Osteoblast (primary cell): ENCODE results near the gene PRKACA. TPM values are rescaled to one million over a fixed set of nuclear protein-coding genes. Genes with fewer than 3 reads are reported as not detected.
A peak's percentile ranks its signal among the peaks of the same experiment; 100 is the strongest.

Source experiments
- DNase-seq: peaks from one replicate; pipeline ENCODE4 v3.0.0; 2011; ENCODE audit warnings: low spot score, mixed read lengths; ENCODE audit not compliant: insufficient read length; ENCODE audit errors: missing footprints
- H2AFZ ChIP-seq: 2 replicates; pipeline ENCODE4 v1.6.0; 2011; ENCODE audit warnings: mild to moderate bottlenecking, low read length
- H3K27ac ChIP-seq: 2 replicates; pipeline ENCODE4 v1.5.1; 2011; ENCODE audit warnings: mild to moderate bottlenecking, low read depth, low read length, moderate library complexity
- H3K27me3 ChIP-seq: 2 replicates; pipeline ENCODE4 v1.6.0; 2012; ENCODE audit warnings: mild to moderate bottlenecking, control low read depth, inconsistent platforms, low read length, moderate library complexity; ENCODE audit not compliant: insufficient read depth
- H3K36me3 ChIP-seq: 2 replicates; pipeline ENCODE4 v1.5.1; 2011; ENCODE audit warnings: mild to moderate bottlenecking, low read length, control low read depth, moderate library complexity; ENCODE audit not compliant: insufficient read depth
- H3K4me1 ChIP-seq: 2 replicates; pipeline ENCODE4 v1.5.1; 2011; ENCODE audit warnings: mild to moderate bottlenecking, low read length, control low read depth, moderate library complexity; ENCODE audit not compliant: insufficient read depth
- H3K4me2 ChIP-seq: 2 replicates; pipeline ENCODE4 v1.6.0; 2011; ENCODE audit warnings: mild to moderate bottlenecking, low read length; ENCODE audit not compliant: insufficient read depth
- H3K4me3 ChIP-seq: fragments of 200-600 bp; sonication (generic); 3 replicates; pipeline ENCODE4 v1.5.1; 2012; ENCODE audit warnings: mild to moderate bottlenecking, low read length, inconsistent platforms; ENCODE audit not compliant: insufficient read depth
- H3K79me2 ChIP-seq: 2 replicates; pipeline ENCODE4 v1.6.0; 2012; ENCODE audit warnings: mild to moderate bottlenecking, low read length, control low read depth, inconsistent platforms; ENCODE audit not compliant: insufficient read depth
- H3K9me3 ChIP-seq: 2 replicates; pipeline ENCODE4 v1.5.1; 2011; ENCODE audit warnings: low read depth, low read length, control low read depth
- H4K20me1 ChIP-seq: 2 replicates; pipeline ENCODE4 v1.6.0; 2012; ENCODE audit warnings: mild to moderate bottlenecking, low read length, control low read depth; ENCODE audit not compliant: insufficient read depth
- CTCF ChIP-seq: IDR thresholded peaks from 2 replicates; pipeline ENCODE4 v1.5.1; 2011; ENCODE audit warnings: mild to moderate bottlenecking, low read depth, low read length, moderate library complexity; ENCODE audit errors: extremely low read depth
- total RNA-seq: library from RNA; depleted of rRNA; stranded (reverse); fragments of >200 nt; gene quantifications from 2 replicates; pipeline ENCODE4 v1.2.3, GENCODE V29; 2012

PRKACA gene
- total RNA-seq, 1 donor, result 45.6 TPM

- H3K4me3 ChIP-seq, result no peak overlapping the region
- DNase-seq, result peak; percentile 19
- H3K27me3 ChIP-seq, result no peaks in the 10 kb centered on the region
- H3K79me2 ChIP-seq, result peaks cover 23% of the 10 kb centered on the region
- no peak for TF ChIP-seq CTCF
- no peaks in the 10 kb centered on the region for H3K9me3 ChIP-seq
- peaks cover 44% of the 10 kb centered on the region for H3K36me3 ChIP-seq
- H4K20me1 ChIP-seq, result peaks cover 4% of the 10 kb centered on the region
- H3K27ac ChIP-seq, result no peak overlapping the region
- H2AFZ ChIP-seq, result no peak overlapping the region
- peaks cover 10% of the 10 kb centered on the region for H3K4me1 ChIP-seq
- no peak overlapping the region for H3K4me2 ChIP-seq
Measured at GRCh38 chr19:14105680-14106079, 11.9 kb downstream of the PRKACA start.

GRCh38 chr19:14103310-14103709 is 14.3 kb downstream of the PRKACA start:
- Histone ChIP-seq H3K36me3 (peaks cover 48% of the 10 kb centered on the region), H2AFZ (no peak overlapping the region)

GRCh38 chr19:14102756-14103155 is 14.8 kb downstream of the PRKACA start:
- H3K27me3 ChIP-seq, result no peaks in the 10 kb centered on the region
- TF ChIP-seq CTCF, result no peak
- no peak overlapping the region for H3K4me2 ChIP-seq
- peaks cover under 1% of the 10 kb centered on the region for H4K20me1 ChIP-seq
- peaks cover 53% of the 10 kb centered on the region for H3K36me3 ChIP-seq
- H3K27ac ChIP-seq, result peak overlapping the region; percentile 58
- H3K4me3 ChIP-seq, result no peak overlapping the region
- DNase-seq, result peak; percentile 56
- no peak overlapping the region for H2AFZ ChIP-seq
- peaks cover 5% of the 10 kb centered on the region for H3K79me2 ChIP-seq
- peaks cover 10% of the 10 kb centered on the region for H3K4me1 ChIP-seq
- no peaks in the 10 kb centered on the region for H3K9me3 ChIP-seq

More at GRCh38 chr19:14103310-14103709, 14.3 kb downstream of the PRKACA start:
- TF ChIP-seq CTCF, result no peak
- no peak overlapping the region for H3K4me2 ChIP-seq
- peaks cover 10% of the 10 kb centered on the region for H3K4me1 ChIP-seq
- no peaks in the 10 kb centered on the region for H3K27me3 ChIP-seq
- H3K9me3 ChIP-seq, result no peaks in the 10 kb centered on the region
- H3K79me2 ChIP-seq, result peaks cover 9% of the 10 kb centered on the region
- peak; percentile 17 for DNase-seq
- no peak overlapping the region for H3K4me3 ChIP-seq
- no peak overlapping the region for H3K27ac ChIP-seq
- H4K20me1 ChIP-seq, result peaks cover 4% of the 10 kb centered on the region

- peaks cover 10% of the 10 kb centered on the region for H3K4me1 ChIP-seq
- H3K36me3 ChIP-seq, result peaks cover 57% of the 10 kb centered on the region
- no peaks in the 10 kb centered on the region for H3K79me2 ChIP-seq
- H3K27me3 ChIP-seq, result no peaks in the 10 kb centered on the region
- H3K4me2 ChIP-seq, result no peak overlapping the region
- H4K20me1 ChIP-seq, result no peaks in the 10 kb centered on the region
- DNase-seq, result peak; percentile 86
- peak overlapping the region; percentile 58 for H3K27ac ChIP-seq
- H3K9me3 ChIP-seq, result no peaks in the 10 kb centered on the region
- TF ChIP-seq CTCF, result no peak
- no peak overlapping the region for H2AFZ ChIP-seq
- H3K4me3 ChIP-seq, result no peak overlapping the region
Measured at GRCh38 chr19:14102102-14102696, 15.4 kb downstream of the PRKACA start.
